Measurements from ENCODE around the gene SRPRB.

DNA sequence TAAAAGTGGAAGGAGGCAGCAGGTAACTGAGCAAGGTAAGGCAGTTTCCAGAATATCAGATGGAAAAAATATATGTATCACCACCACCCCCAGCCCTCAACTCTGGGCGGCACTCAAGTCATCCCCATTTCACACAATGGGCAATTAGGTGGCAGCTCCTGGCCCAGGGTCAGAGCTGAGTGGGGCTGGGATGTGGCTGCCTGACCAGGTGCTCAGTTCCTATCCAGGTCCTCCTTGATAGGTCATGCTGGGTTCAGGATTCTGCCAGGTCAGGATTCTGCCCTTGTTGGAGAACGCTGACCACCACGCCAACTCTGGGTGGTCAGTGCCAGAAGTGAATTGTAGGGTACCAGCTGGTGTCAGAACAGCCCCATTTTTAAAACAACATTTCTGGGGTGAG lies 60.5 kb downstream of the SRPRB start:
- TF ChIP-seq, protein P1, sequence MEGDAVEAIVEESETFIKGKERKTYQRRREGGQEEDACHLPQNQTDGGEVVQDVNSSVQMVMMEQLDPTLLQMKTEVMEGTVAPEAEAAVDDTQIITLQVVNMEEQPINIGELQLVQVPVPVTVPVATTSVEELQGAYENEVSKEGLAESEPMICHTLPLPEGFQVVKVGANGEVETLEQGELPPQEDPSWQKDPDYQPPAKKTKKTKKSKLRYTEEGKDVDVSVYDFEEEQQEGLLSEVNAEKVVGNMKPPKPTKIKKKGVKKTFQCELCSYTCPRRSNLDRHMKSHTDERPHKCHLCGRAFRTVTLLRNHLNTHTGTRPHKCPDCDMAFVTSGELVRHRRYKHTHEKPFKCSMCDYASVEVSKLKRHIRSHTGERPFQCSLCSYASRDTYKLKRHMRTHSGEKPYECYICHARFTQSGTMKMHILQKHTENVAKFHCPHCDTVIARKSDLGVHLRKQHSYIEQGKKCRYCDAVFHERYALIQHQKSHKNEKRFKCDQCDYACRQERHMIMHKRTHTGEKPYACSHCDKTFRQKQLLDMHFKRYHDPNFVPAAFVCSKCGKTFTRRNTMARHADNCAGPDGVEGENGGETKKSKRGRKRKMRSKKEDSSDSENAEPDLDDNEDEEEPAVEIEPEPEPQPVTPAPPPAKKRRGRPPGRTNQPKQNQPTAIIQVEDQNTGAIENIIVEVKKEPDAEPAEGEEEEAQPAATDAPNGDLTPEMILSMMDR (IDR thresholded peaks at IDR 0.05), result no peak
- TF ChIP-seq POLR2A (IDR thresholded peaks at IDR 0.05), result no peak

Data from testis (tissue), 2 donors.